ENCODE data around the gene RAB21.

- TF ChIP-seq CTCF (IDR thresholded peaks at IDR 0.05; ENCODE audit: low read depth, low read length) (no peak), EZH2phosphoT487 (IDR thresholded peaks at IDR 0.05; ENCODE audit: low read depth) (no peak)
Measured at GRCh38 chr12:71737197-71737596, 17.5 kb upstream of the RAB21 start.
